Astrocyte (in vitro differentiated cells and primary cell): Measurements from ENCODE around the gene CCDC78. TPM values are rescaled to one million over a fixed set of nuclear protein-coding genes. Genes with fewer than 3 reads are reported as not detected.

Experiments
- DNase-seq: peaks from one replicate; pipeline ENCODE4 v3.0.0-alpha.2; 2010; ENCODE audit warnings: low read depth
- FAIRE-seq: peaks from 2 replicates; lab custom pipeline; 2011; peaks lifted over from hg19 to GRCh38; lab: Jason Lieb, UNC
- H2AFZ ChIP-seq: 2 replicates; pipeline ENCODE4 v1.6.0; 2012; ENCODE audit warnings: low read depth, low read length, inconsistent platforms
- H3K27ac ChIP-seq: 2 replicates; pipeline ENCODE4 v1.5.1; 2011; ENCODE audit warnings: low read depth, low read length, inconsistent platforms
- H3K27me3 ChIP-seq: 2 replicates; pipeline ENCODE4 v1.6.0; 2011; ENCODE audit warnings: low read length, inconsistent platforms; ENCODE audit not compliant: insufficient read depth
- H3K36me3 ChIP-seq: 2 replicates; pipeline ENCODE4 v1.5.1; 2011; ENCODE audit warnings: low read length, inconsistent platforms; ENCODE audit not compliant: insufficient read depth
- H3K4me1 ChIP-seq: 2 replicates; pipeline ENCODE4 v1.5.1; 2011; ENCODE audit warnings: low read length, inconsistent platforms; ENCODE audit not compliant: insufficient read depth
- H3K4me2 ChIP-seq: 2 replicates; pipeline ENCODE4 v1.6.0; 2012; ENCODE audit warnings: low read length, inconsistent platforms
- H3K4me3 ChIP-seq: 2 replicates; pipeline ENCODE4 v1.5.1; 2011; ENCODE audit warnings: low read depth, mild to moderate bottlenecking, low read length, inconsistent platforms; ENCODE audit not compliant: insufficient read depth
- H3K79me2 ChIP-seq: 2 replicates; pipeline ENCODE4 v1.6.0; 2012; ENCODE audit warnings: mild to moderate bottlenecking, low read length, inconsistent platforms; ENCODE audit not compliant: insufficient read depth
- H3K9ac ChIP-seq: 2 replicates; pipeline ENCODE4 v1.6.0; 2012; ENCODE audit warnings: mild to moderate bottlenecking, low read length, inconsistent platforms
- H3K9me3 ChIP-seq: 2 replicates; pipeline ENCODE4 v1.5.1; 2012; ENCODE audit warnings: low read depth, mild to moderate bottlenecking, low read length, inconsistent platforms; ENCODE audit not compliant: insufficient read depth
- H4K20me1 ChIP-seq: 2 replicates; pipeline ENCODE4 v1.6.0; 2012; ENCODE audit warnings: low read length, inconsistent platforms; ENCODE audit not compliant: insufficient read depth
- H3K27ac Mint-ChIP-seq: one replicate; pipeline ENCODE4 v1.8.0; 2021; ENCODE audit warnings: mild to moderate bottlenecking, mixed read lengths; ENCODE audit not compliant: unreplicated experiment
- H3K27me3 Mint-ChIP-seq: one replicate; pipeline ENCODE4 v1.8.0; 2021; ENCODE audit warnings: low read depth, mixed read lengths; ENCODE audit not compliant: unreplicated experiment
- H3K36me3 Mint-ChIP-seq: one replicate; pipeline ENCODE4 v1.8.0; 2021; ENCODE audit warnings: low read depth, mixed read lengths; ENCODE audit not compliant: unreplicated experiment
- H3K4me1 Mint-ChIP-seq: one replicate; pipeline ENCODE4 v1.8.0; 2021; ENCODE audit warnings: low read depth, mixed read lengths; ENCODE audit not compliant: unreplicated experiment
- H3K4me3 Mint-ChIP-seq: one replicate; pipeline ENCODE4 v1.8.0; 2021; ENCODE audit warnings: mild to moderate bottlenecking, moderate library complexity, mixed read lengths; ENCODE audit not compliant: unreplicated experiment
- H3K9me3 Mint-ChIP-seq: one replicate; pipeline ENCODE4 v1.8.0; 2021; ENCODE audit warnings: mild to moderate bottlenecking, mixed read lengths; ENCODE audit not compliant: unreplicated experiment
- CTCF ChIP-seq: IDR thresholded peaks from 2 replicates; pipeline ENCODE4 v1.5.1; 2011; ENCODE audit warnings: low read depth, mild to moderate bottlenecking, inconsistent platforms, low read length, moderate library complexity; ENCODE audit not compliant: insufficient read depth
- EZH2 ChIP-seq: IDR thresholded peaks from 2 replicates; pipeline ENCODE4 v1.6.1; 2012; ENCODE audit warnings: mild to moderate bottlenecking, low read length, inconsistent platforms; ENCODE audit not compliant: insufficient read depth
- total RNA-seq: library from RNA; stranded (reverse); gene quantifications from 2 replicates; pipeline ENCODE4 v1.2.1, GENCODE V29; 2021

The CCDC78 gene
- total RNA-seq, 1 donor from 2014 or later, result 4.7 TPM

GRCh38 chr16:700684-701584, 25.3 kb downstream of the CCDC78 start:
- no peak overlapping the region for H3K4me3 ChIP-seq
- H3K36me3 ChIP-seq, result no peaks in the 10 kb centered on the region
- no peak overlapping the region for H3K4me3 Mint-ChIP-seq
- FAIRE-seq (no peak), DNase-seq (no peak)
- peaks cover 30% of the 10 kb centered on the region for H3K27me3 ChIP-seq
- no peak overlapping the region for H3K9ac ChIP-seq
- peaks cover 2% of the 10 kb centered on the region for H3K9me3 Mint-ChIP-seq
- H3K27ac Mint-ChIP-seq, result no peak overlapping the region
- no peaks in the 10 kb centered on the region for H3K4me1 Mint-ChIP-seq
- peaks cover 2% of the 10 kb centered on the region for H3K4me1 ChIP-seq
- H4K20me1 ChIP-seq, result peaks cover 28% of the 10 kb centered on the region
- no peak overlapping the region for H3K27ac ChIP-seq
- TF ChIP-seq EZH2 (peak; percentile 50), CTCF (no peak)
- H3K36me3 Mint-ChIP-seq, result no peaks in the 10 kb centered on the region
- peak overlapping the region; percentile 39 for H3K4me2 ChIP-seq
- peaks cover 45% of the 10 kb centered on the region for H3K27me3 Mint-ChIP-seq
- H3K9me3 ChIP-seq, result no peaks in the 10 kb centered on the region
- no peaks in the 10 kb centered on the region for H3K79me2 ChIP-seq
- no peak overlapping the region for H2AFZ ChIP-seq

GRCh38 chr16:698911-699671, 27.2 kb downstream of the CCDC78 start:
- no peaks in the 10 kb centered on the region for H3K9me3 ChIP-seq
- H2AFZ ChIP-seq, result no peak overlapping the region
- Mint-ChIP-seq H3K4me3 (no peak overlapping the region), H3K4me1 (no peaks in the 10 kb centered on the region), H3K27ac (no peak overlapping the region), H3K36me3 (no peaks in the 10 kb centered on the region), H3K27me3 (peaks cover 53% of the 10 kb centered on the region), H3K9me3 (peaks cover 2% of the 10 kb centered on the region)
- FAIRE-seq, result no peak
- H3K27ac ChIP-seq, result no peak overlapping the region
- H3K9ac ChIP-seq, result no peak overlapping the region
- peaks cover 21% of the 10 kb centered on the region for H4K20me1 ChIP-seq
- no peaks in the 10 kb centered on the region for H3K79me2 ChIP-seq
- no peaks in the 10 kb centered on the region for H3K4me1 ChIP-seq
- peaks cover 36% of the 10 kb centered on the region for H3K27me3 ChIP-seq
- H3K36me3 ChIP-seq, result no peaks in the 10 kb centered on the region
- TF ChIP-seq CTCF (no peak), EZH2 (no peak)
- no peak for DNase-seq
- H3K4me2 ChIP-seq, result no peak overlapping the region
- no peak overlapping the region for H3K4me3 ChIP-seq
